Endothelial cell of umbilical vein (primary cell): ENCODE measurements around the gene FRYL. TPM values are rescaled to one million over a fixed set of nuclear protein-coding genes. Genes with fewer than 3 reads are reported as not detected.

Experiments
- BruUV-seq: library from RNA; stranded (reverse); fragments of 400-500 nt; replicated peaks from 2 replicates; lab custom pipeline; 2021; lab: Mats Ljungman, UMichigan
- CTCF ChIA-PET: fragments of 300-600, 350-600 bp; sonication (Branson Sonifier 250); formaldehyde crosslinking; loops from one replicate; lab custom pipeline; 2021; ENCODE audit warnings: antibody characterized with exemption, inconsistent platforms; lab: Charles Lee
- POLR2A ChIA-PET: fragments of 300-600, 350-600 bp; sonication (Branson Sonifier 250); formaldehyde crosslinking; loops from one replicate; lab custom pipeline; 2021; ENCODE audit warnings: antibody characterized with exemption, inconsistent platforms; lab: Charles Lee
- DNase-seq: peaks from one replicate; pipeline ENCODE4 v3.0.0-alpha.2; 2011; ENCODE audit warnings: low read depth, low spot score
- FAIRE-seq: peaks from 2 replicates; lab custom pipeline; 2011; peaks lifted over from hg19 to GRCh38; lab: Jason Lieb, UNC
- H2AFZ ChIP-seq: 2 replicates; pipeline ENCODE4 v1.6.0; 2012; ENCODE audit warnings: low read depth, low read length, control low read depth, inconsistent platforms
- H3K27ac ChIP-seq: 2 replicates; pipeline ENCODE4 v1.5.1; 2011; ENCODE audit warnings: low read depth, mild to moderate bottlenecking, control low read depth, low read length, moderate library complexity; ENCODE audit not compliant: insufficient read depth
- H3K27me3 ChIP-seq, 2 experiments: 2 replicates each; pipeline versions ENCODE4 v1.6.0 to v1.6.1; 2011; ENCODE audit warnings: low read length in 2 of 2, mixed read lengths in 1 of 2; ENCODE audit not compliant: control insufficient read depth in 2 of 2, insufficient read depth in 2 of 2
- H3K36me3 ChIP-seq, 2 experiments: 2 replicates in 1 of 2; 3 replicates in 1 of 2; pipeline ENCODE4 v1.5.1; 2011; ENCODE audit warnings: low read length in 2 of 2, mild to moderate bottlenecking in 1 of 2, moderate library complexity in 1 of 2; ENCODE audit not compliant: control insufficient read depth in 2 of 2, insufficient read depth in 2 of 2; ENCODE audit errors: extremely low read depth in 1 of 2
- H3K4me1 ChIP-seq: 3 replicates; pipeline ENCODE4 v1.5.1; 2011; ENCODE audit warnings: mild to moderate bottlenecking, low read length; ENCODE audit not compliant: control insufficient read depth, insufficient read depth; ENCODE audit errors: extremely low read depth
- H3K4me2 ChIP-seq: 2 replicates; pipeline ENCODE4 v1.6.1; 2011; ENCODE audit warnings: low read length, control low read depth, mixed read lengths; ENCODE audit not compliant: insufficient read depth
- H3K4me3 ChIP-seq, 3 experiments: fragments of 200-600 bp in 1 of 3; sonication (generic), shearing (Covaris generic) in 1 of 3; replicated peaks in 1 of 3; 2 replicates each; pipeline ENCODE4 v1.5.1; 2011 to 2016; ENCODE audit warnings: control low read depth in 3 of 3, low read length in 3 of 3, mild to moderate bottlenecking in 2 of 3, inconsistent platforms in 1 of 3, low read depth in 1 of 3, moderate library complexity in 1 of 3; ENCODE audit not compliant: insufficient read depth in 1 of 3
- H3K79me2 ChIP-seq: 2 replicates; pipeline ENCODE4 v1.6.0; 2012; ENCODE audit warnings: low read length, inconsistent platforms; ENCODE audit not compliant: control insufficient read depth, insufficient read depth
- H3K9ac ChIP-seq: replicated peaks from 2 replicates; pipeline ENCODE3; 2011; ENCODE audit warnings: low read length, control low read depth; ENCODE audit not compliant: insufficient read depth; ENCODE audit errors: extremely low read depth
- H3K9me1 ChIP-seq: replicated peaks from 3 replicates; pipeline ENCODE4 v1.6.0; 2011; ENCODE audit warnings: mild to moderate bottlenecking, low read length; ENCODE audit not compliant: control insufficient read depth, insufficient read depth; ENCODE audit errors: extremely low read depth
- H3K9me3 ChIP-seq: replicated peaks from 2 replicates; pipeline ENCODE4 v1.5.1; 2012; ENCODE audit warnings: low read length, inconsistent platforms; ENCODE audit not compliant: control insufficient read depth, insufficient read depth
- H4K20me1 ChIP-seq: replicated peaks from 2 replicates; pipeline ENCODE3; 2011; ENCODE audit warnings: mild to moderate bottlenecking, low read length; ENCODE audit not compliant: control insufficient read depth, insufficient read depth; ENCODE audit errors: extremely low read depth
- FOS ChIP-seq: IDR thresholded peaks from 2 replicates; pipeline ENCODE4 v1.6.1; 2011; ENCODE audit warnings: mild to moderate bottlenecking, low read length, moderate library complexity, borderline replicate concordance; ENCODE audit not compliant: insufficient read depth
- JUN ChIP-seq: IDR thresholded peaks from 2 replicates; pipeline ENCODE4 v1.6.1; 2011; ENCODE audit warnings: borderline replicate concordance, low read depth; ENCODE audit not compliant: insufficient read length, insufficient read depth
- MAX ChIP-seq: IDR thresholded peaks from 2 replicates; pipeline ENCODE4 v1.6.1; 2011; ENCODE audit not compliant: insufficient read depth, insufficient read length
- dilution Hi-C: fragments of 300-500 bp; cut with MboI; formaldehyde crosslinking; loops from one replicate; pipeline ENCODE4 v1.15.0; 2019; ENCODE audit warnings: low sequenced_read_pairs; ENCODE audit not compliant: extremely low pct_ligation_motif_present
- intact Hi-C: fragments of 100-400 bp; cut with micrococcal nuclease; formaldehyde crosslinking; loops from one replicate; pipeline ENCODE4 v1.10.0; 2022
- polyA plus RNA-seq, 4 experiments: library from polyadenylated mRNA; depleted of rRNA in 3 of 4; stranded (reverse) in 3 of 4; unstranded in 1 of 4; fragments of >200 nt; gene quantifications; 2 replicates each; pipeline versions ENCODE4 v1.2.1 to v1.2.3, GENCODE V29; 2011 to 2012; ENCODE audit warnings: missing spikeins in 1 of 4
- total RNA-seq: library from RNA; stranded (reverse); gene quantifications from 2 replicates; pipeline ENCODE4 v1.2.3, GENCODE V29; 2021

Gene FRYL
- total and polyA plus RNA-seq, 2 donors (not counting 3 experiments of a cell fraction or from before 2014, with no cell fraction given): 17.0 to 84.9 TPM

GRCh38 chr4:48504352-48504751 lies 275.7 kb downstream of the FRYL start:
- Histone ChIP-seq H4K20me1 (no peaks in the 10 kb centered on the region), H2AFZ (no peak overlapping the region), H3K27me3 (no peaks in the 10 kb centered on the region), H3K9me1 (no peaks in the 10 kb centered on the region), H3K36me3 (peaks cover 5 to 13% of the 10 kb centered on the region in 2 experiments), H3K27ac (no peak overlapping the region), H3K9ac (no peak overlapping the region), H3K79me2 (no peaks in the 10 kb centered on the region), H3K9me3 (no peaks in the 10 kb centered on the region), H3K4me2 (no peak overlapping the region), H3K4me3 (no peak overlapping the region), H3K4me1 (no peaks in the 10 kb centered on the region)
- no peak for DNase-seq
- ChIA-PET POLR2A (no interaction called here), CTCF (interaction anchor here (1.0 to 1.3 kb wide), 2 partner anchors 9 to 11 kb away, joined by 3 read pairs; no protein-coding TSS in a partner anchor)
- FAIRE-seq: no peak
- no TSS peak for BruUV-seq
- dilution Hi-C loops (no loop called here), intact Hi-C loops (no loop called here)
- TF ChIP-seq JUN: no peak

- H4K20me1 ChIP-seq: no peaks in the 10 kb centered on the region
- H3K36me3 ChIP-seq: peaks cover 3 to 13% of the 10 kb centered on the region in 2 experiments
- no peak overlapping the region for H3K9ac ChIP-seq
- H3K9me1 ChIP-seq: no peaks in the 10 kb centered on the region
- H3K27me3 ChIP-seq: no peaks in the 10 kb centered on the region
- H3K4me1 ChIP-seq: no peaks in the 10 kb centered on the region
- intact Hi-C loops: no loop called here
- no TSS peak for BruUV-seq
- no peak for DNase-seq
- no peak overlapping the region for H2AFZ ChIP-seq
- TF ChIP-seq MAX: no peak
- no peak for TF ChIP-seq FOS
- H3K9me3 ChIP-seq: no peaks in the 10 kb centered on the region
- POLR2A ChIA-PET: no interaction called here
- no peak overlapping the region for H3K27ac ChIP-seq
- H3K4me3 ChIP-seq: no peak overlapping the region
- no peak for FAIRE-seq
- H3K4me2 ChIP-seq: no peak overlapping the region
- dilution Hi-C loops: no loop called here
- no peaks in the 10 kb centered on the region for H3K79me2 ChIP-seq
- CTCF ChIA-PET: interaction anchor here (1.0 to 1.3 kb wide), 2 partner anchors 10 to 12 kb away, joined by 3 read pairs; no protein-coding TSS in a partner anchor
These were observed 276.1 kb downstream of the FRYL start for GRCh38 chr4:48504026-48504330.
